LNCAP (cell line): ENCODE results near the gene ZNF578.

ENCODE experiments used
- TF ChIP-seq, protein P1 (sequence below): fragments of 450-650 bp; IDR thresholded peaks from 2 replicates; pipeline ENCODE4 v1.5.1; 2017; ENCODE audit warnings: mild to moderate bottlenecking

The ZNF578 gene

DNA sequence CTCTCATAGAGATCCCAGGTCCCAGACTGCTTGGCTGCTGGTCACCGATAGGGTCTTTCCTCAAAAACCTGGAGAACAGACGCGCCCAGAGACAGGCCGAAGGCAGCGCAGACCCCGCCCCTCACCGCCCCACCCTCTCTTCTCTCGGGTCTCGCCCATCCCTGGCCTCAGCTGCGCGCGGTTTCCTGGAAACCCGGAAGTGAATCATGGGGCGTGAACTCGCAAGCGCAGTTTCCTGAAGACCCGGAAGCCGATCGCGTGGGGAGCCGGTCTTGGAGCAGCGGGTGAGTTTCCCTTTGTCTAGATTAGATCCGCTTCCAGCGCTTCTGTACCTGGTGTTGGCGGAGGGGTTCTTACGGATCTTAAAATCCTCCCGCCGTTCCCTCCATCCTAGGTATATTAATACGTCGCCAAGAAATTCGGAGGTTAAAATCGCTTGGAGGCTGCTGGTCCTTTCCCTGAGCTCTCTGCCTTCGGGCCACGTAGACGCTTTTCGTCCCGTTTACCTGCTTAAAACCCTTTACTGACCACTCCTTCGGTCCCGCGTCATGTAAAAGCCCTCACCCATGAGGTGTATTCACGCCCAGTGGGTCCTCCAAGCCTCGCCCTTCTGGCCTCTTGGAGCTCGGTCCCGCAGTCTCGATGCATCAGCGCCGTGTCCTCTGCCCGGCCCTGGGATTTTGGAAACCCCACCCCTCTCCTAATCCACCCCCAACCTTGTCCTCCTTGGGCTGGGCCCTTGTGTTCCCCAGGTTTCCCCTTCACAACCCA lies at the start of gene ZNF578:
Gene ZNF578 (plus strand): TSS at position 230 of the 771 bp plus-strand sequence. CDS start 48,293 bp downstream, outside the sequence.
- TF ChIP-seq, protein P1, sequence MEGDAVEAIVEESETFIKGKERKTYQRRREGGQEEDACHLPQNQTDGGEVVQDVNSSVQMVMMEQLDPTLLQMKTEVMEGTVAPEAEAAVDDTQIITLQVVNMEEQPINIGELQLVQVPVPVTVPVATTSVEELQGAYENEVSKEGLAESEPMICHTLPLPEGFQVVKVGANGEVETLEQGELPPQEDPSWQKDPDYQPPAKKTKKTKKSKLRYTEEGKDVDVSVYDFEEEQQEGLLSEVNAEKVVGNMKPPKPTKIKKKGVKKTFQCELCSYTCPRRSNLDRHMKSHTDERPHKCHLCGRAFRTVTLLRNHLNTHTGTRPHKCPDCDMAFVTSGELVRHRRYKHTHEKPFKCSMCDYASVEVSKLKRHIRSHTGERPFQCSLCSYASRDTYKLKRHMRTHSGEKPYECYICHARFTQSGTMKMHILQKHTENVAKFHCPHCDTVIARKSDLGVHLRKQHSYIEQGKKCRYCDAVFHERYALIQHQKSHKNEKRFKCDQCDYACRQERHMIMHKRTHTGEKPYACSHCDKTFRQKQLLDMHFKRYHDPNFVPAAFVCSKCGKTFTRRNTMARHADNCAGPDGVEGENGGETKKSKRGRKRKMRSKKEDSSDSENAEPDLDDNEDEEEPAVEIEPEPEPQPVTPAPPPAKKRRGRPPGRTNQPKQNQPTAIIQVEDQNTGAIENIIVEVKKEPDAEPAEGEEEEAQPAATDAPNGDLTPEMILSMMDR, result no peak

DNA sequence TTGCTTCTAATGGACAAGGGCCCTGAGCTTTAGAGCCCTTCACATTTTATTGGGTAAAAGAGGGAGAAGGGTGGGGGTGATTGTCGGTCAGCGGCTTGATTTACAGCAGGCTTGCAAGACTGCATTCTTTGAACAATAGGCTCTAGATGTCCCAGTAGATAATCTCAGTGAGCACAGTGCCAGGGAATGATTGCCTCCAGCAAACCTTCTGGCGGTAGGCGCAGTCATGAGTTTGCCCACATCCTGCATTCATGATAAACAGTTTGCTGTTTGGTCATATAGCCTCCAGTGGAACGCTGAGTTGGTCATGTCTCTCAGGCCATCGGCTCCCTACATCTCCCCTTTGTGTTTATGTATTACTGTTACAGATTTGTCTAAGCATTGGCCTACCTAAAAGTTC lies 43.1 kb upstream of the ZNF578 start:
- TF ChIP-seq, protein P1, result no peak

DNA sequence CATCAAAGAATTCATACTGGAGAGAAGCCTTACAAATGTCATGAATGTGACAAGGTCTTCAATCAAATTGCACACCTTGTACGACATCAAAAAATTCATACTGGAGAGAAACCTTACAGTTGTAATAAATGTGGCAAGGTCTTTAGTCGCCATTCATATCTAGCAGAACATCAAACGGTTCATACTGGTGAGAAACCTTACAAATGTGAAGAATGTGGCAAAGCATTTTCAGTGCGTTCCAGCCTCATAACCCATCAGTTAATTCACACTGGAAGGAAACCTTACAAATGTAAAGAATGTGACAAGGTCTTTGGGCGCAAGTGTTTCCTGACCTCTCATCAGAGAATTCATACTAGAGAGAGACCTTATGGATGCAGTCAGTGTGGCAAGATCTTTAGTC lies 37.6 kb upstream of the ZNF578 start:
- TF ChIP-seq, protein P1, result no peak

DNA sequence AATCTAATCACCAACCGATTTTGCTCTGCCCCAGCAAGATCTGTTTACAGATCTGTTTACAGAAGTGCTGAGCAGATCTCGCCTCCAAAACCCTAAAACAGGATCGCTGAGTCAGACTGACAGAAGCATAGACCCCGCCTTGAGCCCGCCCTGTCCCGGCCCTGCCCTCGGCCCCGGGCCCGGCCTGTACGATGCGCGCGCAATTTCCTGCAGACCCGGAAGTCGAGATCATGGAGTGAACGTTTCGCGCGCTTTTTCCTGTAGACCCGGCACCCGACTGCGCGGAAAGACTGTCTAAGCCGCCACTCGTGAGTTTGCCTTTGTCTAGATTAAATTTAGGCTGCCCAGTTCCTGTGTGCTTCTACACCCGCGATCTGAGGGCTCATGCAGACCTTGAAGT lies 24.4 kb upstream of the ZNF578 start, which contains the start of gene ZNF534:
Gene ZNF534 (plus strand): TSS at position 212 of the 400 bp plus-strand sequence. CDS start 2,327 bp downstream, outside the sequence.
- TF ChIP-seq, protein P1, result no peak

DNA sequence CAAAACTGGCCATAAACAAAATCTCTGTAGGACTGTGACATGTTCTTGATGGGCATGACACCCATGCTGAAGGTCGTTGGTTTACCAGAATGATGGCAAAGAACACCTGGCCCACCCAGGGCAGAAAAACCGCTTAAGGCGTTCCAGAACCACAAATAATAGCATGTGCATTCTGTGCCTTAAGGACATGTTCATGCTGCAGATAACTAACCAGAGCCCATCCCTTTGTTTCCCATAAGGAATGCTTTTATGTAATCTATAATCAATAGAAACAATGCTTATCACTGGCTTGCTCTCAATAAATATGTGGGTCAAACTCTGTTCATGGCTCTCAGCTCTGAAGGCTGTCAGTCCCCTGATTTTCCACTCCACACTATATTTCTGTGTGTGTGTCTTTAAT lies 11.2 kb upstream of the ZNF578 start:
- TF ChIP-seq, protein P1, result no peak

DNA sequence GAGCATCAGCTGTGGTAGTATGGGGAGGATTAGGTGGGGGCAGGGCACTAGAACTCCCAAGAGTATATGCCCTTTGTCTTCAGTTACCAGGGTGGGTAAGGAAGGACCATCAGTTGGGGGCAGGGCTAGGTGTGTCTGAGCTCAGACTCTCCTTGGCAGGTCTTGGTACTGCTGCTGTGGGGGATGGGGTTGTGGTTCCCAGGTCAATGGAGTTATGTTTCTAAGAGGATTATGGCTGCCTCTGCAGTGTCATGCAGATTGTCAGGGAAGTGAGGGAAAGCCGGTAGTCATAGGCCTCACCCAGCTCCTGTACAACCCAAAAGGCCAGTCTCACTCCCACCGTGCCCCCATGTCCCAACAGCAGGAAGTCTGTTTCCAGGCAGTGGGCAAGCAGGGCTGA lies 8.8 kb upstream of the ZNF578 start:
- TF ChIP-seq, protein P1, result no peak

DNA sequence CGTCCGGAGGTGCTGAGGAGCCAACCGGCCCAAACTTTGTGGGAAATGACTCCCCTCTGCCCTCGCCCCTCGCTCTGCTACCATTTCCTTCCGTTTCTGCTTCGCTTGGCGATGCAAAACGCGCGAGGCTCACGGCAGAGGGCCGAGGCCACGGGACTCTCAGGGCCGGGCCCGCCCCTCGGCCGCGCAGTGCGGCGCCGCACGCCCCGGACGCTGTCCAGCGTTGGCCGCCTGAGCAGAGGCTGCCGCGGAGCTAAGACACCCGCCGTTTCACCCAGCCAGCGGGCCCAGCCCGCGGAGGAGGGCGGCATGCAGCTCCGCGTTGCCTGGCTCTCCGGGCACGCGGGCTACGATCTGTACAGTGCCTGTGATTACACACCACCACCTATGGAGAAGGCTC lies 2.1 kb upstream of the ZNF578 start:
- TF ChIP-seq, protein P1, result no peak
